H1 (cell line): ENCODE measurements around the gene NSDHL. TPM values are rescaled to one million over a fixed set of nuclear protein-coding genes. Genes with fewer than 3 reads are reported as not detected.

Source experiments
- CTCF ChIA-PET: fragments of 300-600 bp; sonication (Branson Sonifier 250); formaldehyde crosslinking; loops from one replicate; lab custom pipeline; 2021; ENCODE audit not compliant: partially characterized antibody; lab: Charles Lee
- POLR2A ChIA-PET: fragments of 300-600 bp; sonication (Branson Sonifier 250); formaldehyde crosslinking; loops from one replicate; lab custom pipeline; 2021; ENCODE audit warnings: inconsistent platforms; ENCODE audit not compliant: partially characterized antibody; lab: Charles Lee
- DNase-seq, 2 experiments: peaks; one replicate each; pipeline versions ENCODE4 v3.0.0 to v3.0.0-alpha.2; 2010 to 2022; ENCODE audit warnings: low spot score in 2 of 2, low read depth in 1 of 2, mixed read lengths in 1 of 2
- FAIRE-seq: peaks from 2 replicates; lab custom pipeline; 2011; peaks lifted over from hg19 to GRCh38; lab: Jason Lieb, UNC
- H2AFZ ChIP-seq: 2 replicates; pipeline ENCODE4 v1.8.1; 2012; ENCODE audit warnings: low read length, inconsistent platforms
- H2AK5ac ChIP-seq: 2 replicates; pipeline ENCODE4 v1.6.1; 2013; ENCODE audit warnings: low read depth, low read length
- H2BK120ac ChIP-seq: replicated peaks from 2 replicates; pipeline ENCODE3; 2013; ENCODE audit warnings: low read depth, low read length, inconsistent platforms
- H2BK12ac ChIP-seq: 2 replicates; pipeline ENCODE4 v1.6.1; 2013; ENCODE audit warnings: low read depth, low read length
- H2BK15ac ChIP-seq: 2 replicates; pipeline ENCODE4 v1.6.1; 2013; ENCODE audit warnings: low read length
- H2BK20ac ChIP-seq: 2 replicates; pipeline ENCODE4 v1.6.1; 2013; ENCODE audit warnings: low read length
- H2BK5ac ChIP-seq: 2 replicates; pipeline ENCODE4 v1.6.1; 2013; ENCODE audit warnings: low read depth, low read length
- H3K14ac ChIP-seq: 2 replicates; pipeline ENCODE4 v1.6.1; 2013; ENCODE audit warnings: inconsistent platforms; ENCODE audit not compliant: insufficient read length
- H3K18ac ChIP-seq: 2 replicates; pipeline ENCODE4 v1.6.1; 2013; ENCODE audit warnings: low read length; ENCODE audit errors: extremely low read depth
- H3K23ac ChIP-seq: 2 replicates; pipeline ENCODE4 v1.6.1; 2013; ENCODE audit warnings: inconsistent platforms; ENCODE audit not compliant: insufficient read length
- H3K23me2 ChIP-seq: 2 replicates; pipeline ENCODE4 v1.6.1; 2013; ENCODE audit warnings: low read depth, low read length
- H3K27ac ChIP-seq: 2 replicates; pipeline ENCODE4 v1.6.1; 2011; ENCODE audit warnings: low read depth, low read length, inconsistent platforms
- H3K27me3 ChIP-seq, 4 experiments: replicated peaks in 1 of 4; 1 replicate in 1 of 4; 2 replicates in 3 of 4; pipeline versions ENCODE4 v1.6.1 to v1.8.1; 2011 to 2013; ENCODE audit warnings: low read length in 3 of 4, mild to moderate bottlenecking in 3 of 4, inconsistent platforms in 2 of 4, mixed read lengths in 2 of 4, moderate library complexity in 1 of 4; ENCODE audit not compliant: control insufficient read depth in 3 of 4, insufficient read depth in 3 of 4; ENCODE audit errors: extremely low read depth in 1 of 4
- H3K36me3 ChIP-seq, 4 experiments: 2 replicates each; pipeline versions ENCODE4 v1.6.1 to v1.8.1; 2011 to 2013; ENCODE audit warnings: mild to moderate bottlenecking in 4 of 4, low read length in 3 of 4, moderate library complexity in 2 of 4, control low read depth in 1 of 4, inconsistent platforms in 1 of 4; ENCODE audit not compliant: insufficient read depth in 4 of 4, control insufficient read depth in 2 of 4
- H3K4ac ChIP-seq: replicated peaks from 2 replicates; pipeline ENCODE3; 2013; ENCODE audit warnings: low read length, low read depth, mixed read lengths, inconsistent platforms; ENCODE audit not compliant: insufficient read length
- H3K4me1 ChIP-seq, 4 experiments: replicated peaks in 1 of 4; 1 replicate in 1 of 4; 2 replicates in 3 of 4; pipeline versions ENCODE4 v1.6.1 to v1.8.1; 2011 to 2013; ENCODE audit warnings: low read length in 3 of 4, inconsistent platforms in 2 of 4, mixed read lengths in 1 of 4; ENCODE audit not compliant: insufficient read depth in 4 of 4, control insufficient read depth in 3 of 4
- H3K4me2 ChIP-seq, 2 experiments: 2 replicates each; pipeline versions ENCODE4 v1.6.1 to v1.8.1; 2011 to 2013; ENCODE audit warnings: low read depth in 2 of 2, low read length in 2 of 2, control low read depth in 1 of 2, inconsistent platforms in 1 of 2, mild to moderate bottlenecking in 1 of 2; ENCODE audit not compliant: insufficient read depth in 1 of 2
- H3K4me3 ChIP-seq, 4 experiments: fragments of 200-600, 300-600 bp in 1 of 4; sonication (generic), shearing (Covaris generic), sonication (Bioruptor Twin) in 1 of 4; 2 replicates each; pipeline versions ENCODE4 v1.5.1 to v1.8.1; 2011 to 2016; ENCODE audit warnings: low read length in 4 of 4, low read depth in 3 of 4, control low read depth in 2 of 4, inconsistent platforms in 2 of 4, mild to moderate bottlenecking in 2 of 4, mixed read lengths in 1 of 4, moderate library complexity in 1 of 4; ENCODE audit not compliant: insufficient read depth in 2 of 4; ENCODE audit errors: extremely low read depth in 1 of 4
- H3K56ac ChIP-seq: replicated peaks from 2 replicates; pipeline ENCODE3; 2013; ENCODE audit warnings: low read depth, mild to moderate bottlenecking, mixed read lengths, low read length, inconsistent platforms; ENCODE audit not compliant: insufficient read length
- H3K79me1 ChIP-seq: 2 replicates; pipeline ENCODE4 v1.6.1; 2013; ENCODE audit warnings: low read depth, low read length, control low read depth
- H3K79me2 ChIP-seq, 2 experiments: 2 replicates each; pipeline versions ENCODE4 v1.6.1 to v1.8.1; 2012 to 2013; ENCODE audit warnings: low read length in 2 of 2, mild to moderate bottlenecking in 2 of 2, inconsistent platforms in 1 of 2; ENCODE audit not compliant: insufficient read depth in 2 of 2, control insufficient read depth in 1 of 2
- H3K9ac ChIP-seq, 4 experiments: replicated peaks in 1 of 4; 1 replicate in 1 of 4; 2 replicates in 3 of 4; pipeline versions ENCODE4 v1.6.1 to v1.8.1; 2011 to 2013; ENCODE audit warnings: low read depth in 3 of 4, low read length in 3 of 4, control low read depth in 2 of 4, mild to moderate bottlenecking in 2 of 4, moderate library complexity in 2 of 4, inconsistent platforms in 1 of 4; ENCODE audit errors: extremely low read depth in 1 of 4
- H3K9me3 ChIP-seq, 2 experiments: 2 replicates each; pipeline versions ENCODE4 v1.6.1 to v1.8.1; 2012 to 2013; ENCODE audit warnings: mild to moderate bottlenecking in 2 of 2, moderate library complexity in 2 of 2, control low read depth in 1 of 2, inconsistent platforms in 1 of 2, low read depth in 1 of 2, low read length in 1 of 2, mixed read lengths in 1 of 2; ENCODE audit not compliant: insufficient read depth in 2 of 2
- H4K20me1 ChIP-seq, 2 experiments: replicated peaks in 1 of 2; 2 replicates each; pipeline versions ENCODE3 to v1.8.1; 2011 to 2013; ENCODE audit warnings: inconsistent platforms in 2 of 2, low read length in 2 of 2, mild to moderate bottlenecking in 1 of 2; ENCODE audit not compliant: insufficient read depth in 2 of 2, control insufficient read depth in 1 of 2
- H4K5ac ChIP-seq: 2 replicates; pipeline ENCODE4 v1.6.1; 2013; ENCODE audit warnings: low read length, low read depth, mixed read lengths, inconsistent platforms; ENCODE audit not compliant: insufficient read length
- H4K8ac ChIP-seq: 2 replicates; pipeline ENCODE4 v1.8.0; 2013; ENCODE audit warnings: mild to moderate bottlenecking, moderate library complexity, low read length, inconsistent platforms; ENCODE audit not compliant: insufficient read depth; ENCODE audit errors: extremely low read depth
- H4K91ac ChIP-seq: replicated peaks from 2 replicates; pipeline ENCODE3; 2013; ENCODE audit warnings: low read length, mixed read lengths, inconsistent platforms; ENCODE audit not compliant: insufficient read length
- BRCA1 ChIP-seq: IDR thresholded peaks from 2 replicates; pipeline ENCODE4 v1.6.1; 2012; ENCODE audit warnings: low read depth, low read length, improper control_type of control experiment
- CHD1 ChIP-seq: IDR thresholded peaks from 2 replicates; pipeline ENCODE4 v1.6.1; 2012; ENCODE audit warnings: low read depth, low read length, improper control_type of control experiment
- CREB1 ChIP-seq: IDR thresholded peaks from 2 replicates; pipeline ENCODE4 v1.6.1; 2012; ENCODE audit warnings: inconsistent platforms
- EGR1 ChIP-seq: IDR thresholded peaks from 2 replicates; pipeline ENCODE4 v1.6.1; 2011; ENCODE audit warnings: low read depth, low read length, borderline replicate concordance
- HDAC2 ChIP-seq, 2 experiments: fragments of 300-600 bp in 1 of 2; sonication (generic) in 1 of 2; IDR thresholded peaks; 2 replicates each; pipeline ENCODE4 v1.6.1; 2011 to 2012; ENCODE audit warnings: low read depth in 2 of 2, low read length in 2 of 2, mild to moderate bottlenecking in 2 of 2, moderate library complexity in 2 of 2, borderline replicate concordance in 1 of 2, inconsistent platforms in 1 of 2
- KDM4A ChIP-seq: IDR thresholded peaks from one replicate; pipeline ENCODE4 v1.7.1; 2012; ENCODE audit warnings: low read depth, mild to moderate bottlenecking, moderate library complexity, low read length, inconsistent platforms; ENCODE audit not compliant: severe bottlenecking
- PHF8 ChIP-seq: fragments of 200-600 bp; sonication (generic); conservative IDR thresholded peaks from 2 replicates; pipeline ENCODE4 v1.7.1; 2012; ENCODE audit warnings: low read depth, mild to moderate bottlenecking, inconsistent platforms, low read length, moderate library complexity
- SAP30 ChIP-seq: fragments of 300-600 bp; sonication (generic); IDR thresholded peaks from 2 replicates; pipeline ENCODE4 v1.7.1; 2012; ENCODE audit warnings: low read length, moderate library complexity, mild to moderate bottlenecking, inconsistent platforms; ENCODE audit not compliant: insufficient read depth, insufficient replicate concordance
- SUZ12 ChIP-seq: fragments of 200-600 bp; sonication (generic); IDR thresholded peaks from 2 replicates; pipeline ENCODE4 v1.6.1; 2012; ENCODE audit warnings: mild to moderate bottlenecking, inconsistent platforms, low read length, moderate library complexity, mixed read lengths
- TBP ChIP-seq: IDR thresholded peaks from 2 replicates; pipeline ENCODE4 v1.6.1; 2011; ENCODE audit warnings: low read depth, low read length, improper control_type of control experiment
- WGBS, 2 experiments: shearing (Covaris generic) in 1 of 2; methylation state at CpG; one replicate each; pipeline versions ENCODE4 v1.1.6 to v1.1.7; 2013 to 2015; ENCODE audit warnings: low lambda C conversion rate in 2 of 2, mixed read lengths in 2 of 2, inconsistent platforms in 1 of 2, low coverage in 1 of 2, missing lambda C conversion rate in 1 of 2; ENCODE audit not compliant: insufficient replicate concordance in 2 of 2, insufficient coverage in 1 of 2, insufficient read length in 1 of 2; ENCODE audit errors: extremely low coverage in 1 of 2, missing lambda C conversion rate in 1 of 2; 5-methylcytosine and 5-hydroxymethylcytosine counted together
- polyA plus RNA-seq, 7 experiments: library from polyadenylated mRNA; depleted of rRNA in 3 of 7; stranded (reverse) in 5 of 7; unstranded in 2 of 7; fragments of >200 nt in 5 of 7; fragments of 200-250 nt in 2 of 7; gene quantifications; 1 replicate in 5 of 7; 2 replicates in 1 of 7; 4 replicates in 1 of 7; pipeline versions ENCODE4 v1.2.1 to v1.2.3, GENCODE V29; 2011 to 2013; ENCODE audit warnings: missing spikeins in 2 of 7, mixed read lengths in 2 of 7
- total RNA-seq: library from RNA; stranded (reverse); fragmentation: NEBNext Ultra II Directional; extraction: Animal tissue kit (Norgen Biotek cat#: 25700); gene quantifications from 2 replicates; pipeline ENCODE4 v1.2.1, GENCODE V29; 2021
- TF ChIP-seq, protein P1 (sequence below): IDR thresholded peaks from 2 replicates; pipeline ENCODE4 v1.6.1; 2012; ENCODE audit warnings: inconsistent platforms

NSDHL gene
- total and polyA plus RNA-seq, 2 of the 8 experiments (the other 6 are each of a cell fraction or from before 2014, with no cell fraction given), result 31.5 to 34.6 TPM

DNA sequence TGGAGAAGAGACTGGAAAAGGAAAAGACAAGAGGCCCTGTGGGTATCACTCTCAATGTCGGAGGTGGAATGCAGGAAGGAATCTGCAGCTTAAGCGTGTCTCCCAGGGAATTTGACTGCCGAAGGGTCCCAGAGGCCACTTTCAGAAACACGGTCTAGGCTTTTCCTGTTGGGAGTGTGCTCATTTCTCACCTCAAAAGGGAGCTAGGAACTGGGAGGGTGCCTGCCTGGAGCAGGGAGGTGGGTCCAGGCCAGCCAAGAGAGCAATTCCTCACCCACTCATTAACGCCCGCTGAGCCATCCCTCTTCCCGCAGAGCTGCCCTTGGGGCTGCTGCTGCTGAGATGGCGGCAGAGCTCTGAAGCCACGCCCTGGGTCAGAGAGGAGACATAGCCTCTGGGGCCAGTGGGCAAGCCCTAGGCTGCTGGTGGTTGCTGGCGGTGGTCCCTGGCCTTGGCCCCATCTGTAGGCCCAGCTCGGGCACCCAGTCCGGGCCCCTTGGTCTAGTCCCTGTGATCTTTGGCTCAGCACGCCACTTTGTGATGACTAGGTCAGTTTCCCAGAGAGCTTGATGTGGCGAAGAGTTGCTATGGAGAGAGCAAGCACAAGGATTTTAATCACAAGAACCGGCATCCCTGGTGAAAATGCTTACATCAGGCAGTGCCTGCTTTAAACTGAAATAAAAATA, 71.1 kb downstream of the NSDHL start:
- no peak overlapping the region for H3K4ac ChIP-seq
- H2AFZ ChIP-seq, result no peak overlapping the region
- no peaks in the 10 kb centered on the region for H3K9me3 ChIP-seq
- FAIRE-seq (peak; percentile 83), DNase-seq (no peak)
- no peak overlapping the region for H2BK20ac ChIP-seq
- no peak overlapping the region for H2AK5ac ChIP-seq
- no peaks in the 10 kb centered on the region for H3K79me2 ChIP-seq
- H2BK5ac ChIP-seq, result no peak overlapping the region
- no peak overlapping the region; the same call in 1 of the 2 replicates for H3K18ac ChIP-seq
- no peak overlapping the region for H3K27ac ChIP-seq
- H3K14ac ChIP-seq, result no peak overlapping the region
- no peak overlapping the region for H3K4me3 ChIP-seq
- H3K9ac ChIP-seq, result no peak overlapping the region
- peaks cover 0 to 31% (median 12%) of the 10 kb centered on the region in 4 experiments; a peak in 6 of 7 replicates for H3K4me1 ChIP-seq
- H4K20me1 ChIP-seq, result no peaks in the 10 kb centered on the region
- no peak overlapping the region for H3K56ac ChIP-seq
- H2BK120ac ChIP-seq, result no peak overlapping the region
- no peaks in the 10 kb centered on the region for H3K79me1 ChIP-seq
- 81% methylated on average over 3 of the region's 15 CpGs; no CpG with 5 or more reads in 1 of the 2 experiments for WGBS, 2 experiments
- H4K8ac ChIP-seq, result no peak overlapping the region
- ChIA-PET POLR2A (interaction anchor here (1.6 kb wide), 1 partner anchor 19 kb away, joined by 3 read pairs; no protein-coding TSS in a partner anchor), CTCF (interaction anchor here (1.5 to 9.6 kb wide), 4 partner anchors 9 to 24 kb away, joined by 5 to 94 read pairs (median 6); no protein-coding TSS in a partner anchor)
- peaks cover 2% of the 10 kb centered on the region; the same call in 1 of the 2 replicates for H3K23me2 ChIP-seq
- H3K36me3 ChIP-seq, result no peaks in the 10 kb centered on the region
- no peak overlapping the region for H4K91ac ChIP-seq
- peak overlapping the region; percentile 75; the same call in 1 of the 2 replicates for H2BK12ac ChIP-seq
- H3K27me3 ChIP-seq, result no peaks in the 10 kb centered on the region
- H3K23ac ChIP-seq, result no peak overlapping the region
- H4K5ac ChIP-seq, result no peak overlapping the region
- no peak overlapping the region; a peak in 2 of 4 replicates for H3K4me2 ChIP-seq
- H2BK15ac ChIP-seq, result no peak overlapping the region
- TF ChIP-seq SAP30, result no peak
- TF ChIP-seq HDAC2 (IDR thresholded peaks at IDR 0.05; ENCODE audit: borderline replicate concordance in 1 of 2, low read depth in 2 of 2, low read length in 2 of 2), result no peak
- no peak for TF ChIP-seq CREB1
- TF ChIP-seq, protein P1, sequence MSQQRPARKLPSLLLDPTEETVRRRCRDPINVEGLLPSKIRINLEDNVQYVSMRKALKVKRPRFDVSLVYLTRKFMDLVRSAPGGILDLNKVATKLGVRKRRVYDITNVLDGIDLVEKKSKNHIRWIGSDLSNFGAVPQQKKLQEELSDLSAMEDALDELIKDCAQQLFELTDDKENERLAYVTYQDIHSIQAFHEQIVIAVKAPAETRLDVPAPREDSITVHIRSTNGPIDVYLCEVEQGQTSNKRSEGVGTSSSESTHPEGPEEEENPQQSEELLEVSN, result no peak
- TF ChIP-seq EGR1, result no peak
- TF ChIP-seq PHF8, result no peak
- TF ChIP-seq CHD1, result no peak
- TF ChIP-seq SUZ12, result no peak
- TF ChIP-seq KDM4A, result no peak
- TF ChIP-seq TBP, result no peak
- no peak for TF ChIP-seq BRCA1
